ENCODE results near the gene HSPA4L. TPM values are rescaled to one million over a fixed set of nuclear protein-coding genes. Genes with fewer than 3 reads are reported as not detected.

HSPA4L gene
- total RNA-seq, 1 experiment from 2014 or later: 18.6 TPM

Other genes with a start within 250 kb of the HSPA4L start
- gene INTU, start 149.4 kb upstream of the HSPA4L start, total RNA-seq (2021; ENCODE audit: unreplicated experiment): 12.0 TPM
- not detected for gene SLC25A31, start 51.9 kb upstream of the HSPA4L start, total RNA-seq (2021; ENCODE audit: unreplicated experiment)
- 34.8 TPM for gene PLK4, start 98.6 kb downstream of the HSPA4L start, total RNA-seq (2021; ENCODE audit: unreplicated experiment)
- gene MFSD8, start 182.9 kb downstream of the HSPA4L start, total RNA-seq (2021; ENCODE audit: unreplicated experiment): 17.1 TPM
- 9.7 TPM for gene ABHD18, start 183.1 kb downstream of the HSPA4L start, total RNA-seq (2021; ENCODE audit: unreplicated experiment)

Measured in HCT116 (cell line).